GM23338 (cell line): ENCODE results near the gene TMEM59L. TPM values are rescaled to one million over a fixed set of nuclear protein-coding genes. Genes with fewer than 3 reads are reported as not detected.
A peak's percentile ranks its signal among the peaks of the same experiment; 100 is the strongest.

Experiments
- ATAC-seq: fragments of 200-7000 bp; cut with Tn5 transposase; 3 replicates; pipeline ENCODE4 v1.9.1; 2020
- DNase-seq: peaks from one replicate; pipeline ENCODE4 v3.0.0-alpha.2; 2015; ENCODE audit warnings: low spot score
- H2AFZ ChIP-seq: fragments of 200-600 bp; sonication (generic); 2 replicates; pipeline ENCODE4 v1.8.0; 2016; ENCODE audit warnings: antibody characterized with exemption, mild to moderate bottlenecking, moderate library complexity
- H3F3A ChIP-seq: fragments of 200-600 bp; sonication (generic); replicated peaks from 2 replicates; pipeline ENCODE4 v1.8.0; 2017; ENCODE audit warnings: antibody characterized with exemption, mixed run types, low read depth
- H3K27ac ChIP-seq: fragments of 200-600 bp; sonication (generic); 2 replicates; pipeline ENCODE4 v1.6.1; 2016; ENCODE audit warnings: low read depth
- H3K27me3 ChIP-seq: fragments of 200-600 bp; sonication (generic); 2 replicates; pipeline ENCODE4 v1.8.0; 2016; ENCODE audit warnings: mild to moderate bottlenecking, mixed run types, moderate library complexity; ENCODE audit not compliant: insufficient read depth
- H3K36me3 ChIP-seq: fragments of 200-600 bp; sonication (generic); 2 replicates; pipeline ENCODE4 v1.8.0; 2016; ENCODE audit warnings: mild to moderate bottlenecking; ENCODE audit not compliant: insufficient read depth
- H3K4me1 ChIP-seq: fragments of 200-600 bp; sonication (generic); 2 replicates; pipeline ENCODE4 v1.8.0; 2016; ENCODE audit warnings: mild to moderate bottlenecking, moderate library complexity; ENCODE audit not compliant: insufficient read depth
- H3K4me2 ChIP-seq: fragments of 200-600 bp; sonication (generic); 2 replicates; pipeline ENCODE4 v1.7.1; 2017; ENCODE audit warnings: mixed run types
- H3K4me3 ChIP-seq: fragments of 200-600 bp; sonication (generic); 2 replicates; pipeline ENCODE4 v1.6.1; 2016; ENCODE audit warnings: mixed run types
- H3K79me2 ChIP-seq: fragments of 200-600 bp; sonication (generic); replicated peaks from 2 replicates; pipeline ENCODE4 v1.8.0; 2017; ENCODE audit warnings: mild to moderate bottlenecking; ENCODE audit not compliant: insufficient read depth
- H3K9me2 ChIP-seq: fragments of 200-600 bp; sonication (generic); 2 replicates; pipeline ENCODE4 v1.8.0; 2017; ENCODE audit not compliant: insufficient read depth
- H4K20me1 ChIP-seq: fragments of 200-600 bp; sonication (generic); replicated peaks from 2 replicates; pipeline ENCODE4 v1.8.0; 2017; ENCODE audit warnings: mild to moderate bottlenecking; ENCODE audit not compliant: insufficient read depth
- H3K27ac Mint-ChIP-seq: 2 replicates; pipeline ENCODE4 v1.8.0; 2020; ENCODE audit warnings: inconsistent platforms, mild to moderate bottlenecking, moderate library complexity, mixed read lengths
- H3K27me3 Mint-ChIP-seq: 3 replicates; pipeline ENCODE4 v1.8.0; 2022; ENCODE audit warnings: low read depth, mild to moderate bottlenecking, moderate library complexity, mixed read lengths, inconsistent platforms; ENCODE audit not compliant: insufficient read depth, poor library complexity
- H3K36me3 Mint-ChIP-seq: 3 replicates; pipeline ENCODE4 v1.8.0; 2021; ENCODE audit warnings: low read depth, mild to moderate bottlenecking, inconsistent platforms, moderate library complexity, mixed read lengths
- H3K4me1 Mint-ChIP-seq: 3 replicates; pipeline ENCODE4 v1.8.0; 2020; ENCODE audit warnings: mild to moderate bottlenecking, inconsistent platforms, mixed read lengths
- H3K4me3 Mint-ChIP-seq: 3 replicates; pipeline ENCODE4 v1.8.0; 2021; ENCODE audit warnings: moderate library complexity, mild to moderate bottlenecking, inconsistent platforms, mixed read lengths
- H3K9me3 Mint-ChIP-seq: 3 replicates; pipeline ENCODE4 v1.8.0; 2020; ENCODE audit warnings: moderate library complexity, mild to moderate bottlenecking, inconsistent platforms, mixed read lengths
- CREB1 ChIP-seq: fragments of 250-450 bp; sonication (Bioruptor Pico); IDR thresholded peaks from 2 replicates; pipeline ENCODE4 v1.5.0; 2020; ENCODE audit warnings: low read depth, mild to moderate bottlenecking, moderate library complexity
- EZH2 ChIP-seq: fragments of 200-600 bp; sonication (generic); IDR thresholded peaks from one replicate; pipeline ENCODE4 v1.8.0; 2017; ENCODE audit warnings: antibody characterized with exemption, mild to moderate bottlenecking, low read depth; ENCODE audit not compliant: unreplicated experiment
- EZH2phosphoT487 ChIP-seq: fragments of 200-600 bp; sonication (generic); IDR thresholded peaks from one replicate; pipeline ENCODE4 v1.8.1; 2018; ENCODE audit warnings: antibody characterized with exemption; ENCODE audit not compliant: unreplicated experiment
- JUNB ChIP-seq: IDR thresholded peaks from one replicate; pipeline ENCODE4 v1.6.1; 2016; ENCODE audit warnings: antibody characterized with exemption; ENCODE audit not compliant: unreplicated experiment
- NANOG ChIP-seq: IDR thresholded peaks from 2 replicates; pipeline ENCODE4 v1.6.1; 2016; ENCODE audit warnings: antibody characterized with exemption, borderline replicate concordance
- POLR2AphosphoS5 ChIP-seq: IDR thresholded peaks from 2 replicates; pipeline ENCODE4 v1.6.1; 2016; ENCODE audit warnings: antibody characterized with exemption, low read depth
- STAT1 ChIP-seq: IDR thresholded peaks from one replicate; pipeline ENCODE4 v1.6.1; 2016; ENCODE audit warnings: antibody characterized with exemption; ENCODE audit not compliant: unreplicated experiment
- ZNF114 ChIP-seq: fragments of 250-450 bp; sonication (Bioruptor Pico); IDR thresholded peaks from 2 replicates; pipeline ENCODE4 v1.5.0; 2020; ENCODE audit warnings: mild to moderate bottlenecking, moderate library complexity
- ZNF331 ChIP-seq: fragments of 250-450 bp; sonication (Bioruptor Pico); IDR thresholded peaks from 2 replicates; pipeline ENCODE4 v1.5.0; 2020; ENCODE audit warnings: low read depth, mild to moderate bottlenecking, moderate library complexity
- polyA plus RNA-seq: library from polyadenylated mRNA; unstranded; fragments of >200 nt; fragmentation: Nextera tagmentation; extraction: Ambion mirVana; gene quantifications from 2 replicates; pipeline ENCODE4 v1.2.1, GENCODE V29; 2016
- total RNA-seq: library from RNA; depleted of rRNA; stranded (reverse); fragments of >200 nt; shearing (Covaris generic); gene quantifications from 2 replicates; pipeline ENCODE4 v1.2.3, GENCODE V29; 2014
- TF ChIP-seq, protein P1 (sequence below): IDR thresholded peaks from one replicate; pipeline ENCODE4 v1.6.1; 2018; ENCODE audit warnings: antibody characterized with exemption; ENCODE audit not compliant: unreplicated experiment
- TF ChIP-seq, protein P2 (sequence below): IDR thresholded peaks from 2 replicates; pipeline ENCODE4 v1.6.1; 2016; ENCODE audit warnings: antibody characterized with exemption
- TF ChIP-seq, protein P3 (sequence below), 2 experiments: fragments of 200-600 bp in 1 of 2; sonication (generic) in 1 of 2; conservative IDR thresholded peaks; 2 replicates each; pipeline versions ENCODE4 v1.5.1 to v1.6.1; 2016 to 2017; ENCODE audit warnings: antibody characterized with exemption in 2 of 2, low read depth in 2 of 2, mild to moderate bottlenecking in 2 of 2, moderate library complexity in 1 of 2
- TF ChIP-seq, protein P4 (sequence below): fragments of 250-450 bp; sonication (Bioruptor Pico); IDR thresholded peaks from 2 replicates; pipeline ENCODE4 v1.5.0; 2020; ENCODE audit warnings: mild to moderate bottlenecking, moderate library complexity

Gene TMEM59L
- total and polyA plus RNA-seq, 2 experiments from 2014 or later, result 9.8 to 15.7 TPM

DNA sequence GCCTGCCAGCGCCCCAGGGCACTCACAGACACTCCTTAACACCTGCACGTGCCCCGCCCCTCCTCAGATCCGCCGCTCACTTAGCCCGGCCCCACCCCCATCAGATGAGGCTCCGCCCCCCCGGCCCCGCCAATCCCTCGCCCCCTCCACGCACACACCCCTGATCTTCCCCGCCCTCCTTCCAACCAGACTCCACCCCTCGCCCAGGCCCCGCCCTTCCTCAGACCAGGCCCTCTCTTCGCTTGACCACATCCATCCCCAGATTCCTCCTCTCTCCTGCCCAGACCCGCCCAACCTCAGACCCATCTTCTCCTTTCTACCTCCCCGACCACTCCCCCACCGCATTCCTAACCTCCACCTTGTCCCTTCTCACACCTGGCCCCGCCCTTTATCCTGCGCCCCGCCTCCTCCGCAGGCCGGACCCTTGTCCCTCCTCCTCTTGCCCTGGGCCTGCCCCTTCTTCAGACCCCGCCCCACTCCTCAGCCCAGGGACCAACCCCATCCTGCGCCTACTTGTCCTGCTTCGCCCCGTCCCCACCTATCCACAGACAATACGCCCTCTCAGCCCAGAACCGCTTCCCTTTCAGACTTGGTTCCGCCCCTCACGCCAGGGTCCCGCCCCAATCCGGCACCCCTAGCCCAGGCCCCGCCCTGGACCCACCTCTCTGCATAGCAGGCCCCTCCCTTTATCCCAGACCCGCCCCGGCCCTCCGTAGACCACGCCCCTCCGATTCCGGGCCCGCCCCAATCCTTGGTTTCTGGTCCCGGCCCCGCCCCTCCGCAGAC lies 23.7 kb downstream of the TMEM59L start:
- Mint-ChIP-seq H3K9me3 (no peaks in the 10 kb centered on the region), H3K27me3 (peaks cover 7% of the 10 kb centered on the region), H3K4me1 (peaks cover 11% of the 10 kb centered on the region), H3K27ac (peak overlapping the region; percentile 74), H3K36me3 (no peaks in the 10 kb centered on the region), H3K4me3 (peak overlapping the region; percentile 88)
- peak overlapping the region; percentile 89 for H3K27ac ChIP-seq
- TF ChIP-seq STAT1 (no peak), EZH2phosphoT487 (no peak), EZH2 (no peak), JUNB (no peak), NANOG (no peak), ZNF114 (CRISPR knock-in tag) (no peak), ZNF331 (CRISPR knock-in tag) (no peak), CREB1 (CRISPR knock-in tag) (no peak), POLR2AphosphoS5 (no peak)
- TF ChIP-seq, protein P1, sequence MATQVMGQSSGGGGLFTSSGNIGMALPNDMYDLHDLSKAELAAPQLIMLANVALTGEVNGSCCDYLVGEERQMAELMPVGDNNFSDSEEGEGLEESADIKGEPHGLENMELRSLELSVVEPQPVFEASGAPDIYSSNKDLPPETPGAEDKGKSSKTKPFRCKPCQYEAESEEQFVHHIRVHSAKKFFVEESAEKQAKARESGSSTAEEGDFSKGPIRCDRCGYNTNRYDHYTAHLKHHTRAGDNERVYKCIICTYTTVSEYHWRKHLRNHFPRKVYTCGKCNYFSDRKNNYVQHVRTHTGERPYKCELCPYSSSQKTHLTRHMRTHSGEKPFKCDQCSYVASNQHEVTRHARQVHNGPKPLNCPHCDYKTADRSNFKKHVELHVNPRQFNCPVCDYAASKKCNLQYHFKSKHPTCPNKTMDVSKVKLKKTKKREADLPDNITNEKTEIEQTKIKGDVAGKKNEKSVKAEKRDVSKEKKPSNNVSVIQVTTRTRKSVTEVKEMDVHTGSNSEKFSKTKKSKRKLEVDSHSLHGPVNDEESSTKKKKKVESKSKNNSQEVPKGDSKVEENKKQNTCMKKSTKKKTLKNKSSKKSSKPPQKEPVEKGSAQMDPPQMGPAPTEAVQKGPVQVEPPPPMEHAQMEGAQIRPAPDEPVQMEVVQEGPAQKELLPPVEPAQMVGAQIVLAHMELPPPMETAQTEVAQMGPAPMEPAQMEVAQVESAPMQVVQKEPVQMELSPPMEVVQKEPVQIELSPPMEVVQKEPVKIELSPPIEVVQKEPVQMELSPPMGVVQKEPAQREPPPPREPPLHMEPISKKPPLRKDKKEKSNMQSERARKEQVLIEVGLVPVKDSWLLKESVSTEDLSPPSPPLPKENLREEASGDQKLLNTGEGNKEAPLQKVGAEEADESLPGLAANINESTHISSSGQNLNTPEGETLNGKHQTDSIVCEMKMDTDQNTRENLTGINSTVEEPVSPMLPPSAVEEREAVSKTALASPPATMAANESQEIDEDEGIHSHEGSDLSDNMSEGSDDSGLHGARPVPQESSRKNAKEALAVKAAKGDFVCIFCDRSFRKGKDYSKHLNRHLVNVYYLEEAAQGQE, result no peak
- TF ChIP-seq, protein P2, sequence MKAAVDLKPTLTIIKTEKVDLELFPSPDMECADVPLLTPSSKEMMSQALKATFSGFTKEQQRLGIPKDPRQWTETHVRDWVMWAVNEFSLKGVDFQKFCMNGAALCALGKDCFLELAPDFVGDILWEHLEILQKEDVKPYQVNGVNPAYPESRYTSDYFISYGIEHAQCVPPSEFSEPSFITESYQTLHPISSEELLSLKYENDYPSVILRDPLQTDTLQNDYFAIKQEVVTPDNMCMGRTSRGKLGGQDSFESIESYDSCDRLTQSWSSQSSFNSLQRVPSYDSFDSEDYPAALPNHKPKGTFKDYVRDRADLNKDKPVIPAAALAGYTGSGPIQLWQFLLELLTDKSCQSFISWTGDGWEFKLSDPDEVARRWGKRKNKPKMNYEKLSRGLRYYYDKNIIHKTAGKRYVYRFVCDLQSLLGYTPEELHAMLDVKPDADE, result no peak
- TF ChIP-seq, protein P3, sequence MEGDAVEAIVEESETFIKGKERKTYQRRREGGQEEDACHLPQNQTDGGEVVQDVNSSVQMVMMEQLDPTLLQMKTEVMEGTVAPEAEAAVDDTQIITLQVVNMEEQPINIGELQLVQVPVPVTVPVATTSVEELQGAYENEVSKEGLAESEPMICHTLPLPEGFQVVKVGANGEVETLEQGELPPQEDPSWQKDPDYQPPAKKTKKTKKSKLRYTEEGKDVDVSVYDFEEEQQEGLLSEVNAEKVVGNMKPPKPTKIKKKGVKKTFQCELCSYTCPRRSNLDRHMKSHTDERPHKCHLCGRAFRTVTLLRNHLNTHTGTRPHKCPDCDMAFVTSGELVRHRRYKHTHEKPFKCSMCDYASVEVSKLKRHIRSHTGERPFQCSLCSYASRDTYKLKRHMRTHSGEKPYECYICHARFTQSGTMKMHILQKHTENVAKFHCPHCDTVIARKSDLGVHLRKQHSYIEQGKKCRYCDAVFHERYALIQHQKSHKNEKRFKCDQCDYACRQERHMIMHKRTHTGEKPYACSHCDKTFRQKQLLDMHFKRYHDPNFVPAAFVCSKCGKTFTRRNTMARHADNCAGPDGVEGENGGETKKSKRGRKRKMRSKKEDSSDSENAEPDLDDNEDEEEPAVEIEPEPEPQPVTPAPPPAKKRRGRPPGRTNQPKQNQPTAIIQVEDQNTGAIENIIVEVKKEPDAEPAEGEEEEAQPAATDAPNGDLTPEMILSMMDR (conservative IDR thresholded peaks at IDR 0.05; ENCODE audit: low read depth in 2 of 2), result no peak
- TF ChIP-seq, protein P4, sequence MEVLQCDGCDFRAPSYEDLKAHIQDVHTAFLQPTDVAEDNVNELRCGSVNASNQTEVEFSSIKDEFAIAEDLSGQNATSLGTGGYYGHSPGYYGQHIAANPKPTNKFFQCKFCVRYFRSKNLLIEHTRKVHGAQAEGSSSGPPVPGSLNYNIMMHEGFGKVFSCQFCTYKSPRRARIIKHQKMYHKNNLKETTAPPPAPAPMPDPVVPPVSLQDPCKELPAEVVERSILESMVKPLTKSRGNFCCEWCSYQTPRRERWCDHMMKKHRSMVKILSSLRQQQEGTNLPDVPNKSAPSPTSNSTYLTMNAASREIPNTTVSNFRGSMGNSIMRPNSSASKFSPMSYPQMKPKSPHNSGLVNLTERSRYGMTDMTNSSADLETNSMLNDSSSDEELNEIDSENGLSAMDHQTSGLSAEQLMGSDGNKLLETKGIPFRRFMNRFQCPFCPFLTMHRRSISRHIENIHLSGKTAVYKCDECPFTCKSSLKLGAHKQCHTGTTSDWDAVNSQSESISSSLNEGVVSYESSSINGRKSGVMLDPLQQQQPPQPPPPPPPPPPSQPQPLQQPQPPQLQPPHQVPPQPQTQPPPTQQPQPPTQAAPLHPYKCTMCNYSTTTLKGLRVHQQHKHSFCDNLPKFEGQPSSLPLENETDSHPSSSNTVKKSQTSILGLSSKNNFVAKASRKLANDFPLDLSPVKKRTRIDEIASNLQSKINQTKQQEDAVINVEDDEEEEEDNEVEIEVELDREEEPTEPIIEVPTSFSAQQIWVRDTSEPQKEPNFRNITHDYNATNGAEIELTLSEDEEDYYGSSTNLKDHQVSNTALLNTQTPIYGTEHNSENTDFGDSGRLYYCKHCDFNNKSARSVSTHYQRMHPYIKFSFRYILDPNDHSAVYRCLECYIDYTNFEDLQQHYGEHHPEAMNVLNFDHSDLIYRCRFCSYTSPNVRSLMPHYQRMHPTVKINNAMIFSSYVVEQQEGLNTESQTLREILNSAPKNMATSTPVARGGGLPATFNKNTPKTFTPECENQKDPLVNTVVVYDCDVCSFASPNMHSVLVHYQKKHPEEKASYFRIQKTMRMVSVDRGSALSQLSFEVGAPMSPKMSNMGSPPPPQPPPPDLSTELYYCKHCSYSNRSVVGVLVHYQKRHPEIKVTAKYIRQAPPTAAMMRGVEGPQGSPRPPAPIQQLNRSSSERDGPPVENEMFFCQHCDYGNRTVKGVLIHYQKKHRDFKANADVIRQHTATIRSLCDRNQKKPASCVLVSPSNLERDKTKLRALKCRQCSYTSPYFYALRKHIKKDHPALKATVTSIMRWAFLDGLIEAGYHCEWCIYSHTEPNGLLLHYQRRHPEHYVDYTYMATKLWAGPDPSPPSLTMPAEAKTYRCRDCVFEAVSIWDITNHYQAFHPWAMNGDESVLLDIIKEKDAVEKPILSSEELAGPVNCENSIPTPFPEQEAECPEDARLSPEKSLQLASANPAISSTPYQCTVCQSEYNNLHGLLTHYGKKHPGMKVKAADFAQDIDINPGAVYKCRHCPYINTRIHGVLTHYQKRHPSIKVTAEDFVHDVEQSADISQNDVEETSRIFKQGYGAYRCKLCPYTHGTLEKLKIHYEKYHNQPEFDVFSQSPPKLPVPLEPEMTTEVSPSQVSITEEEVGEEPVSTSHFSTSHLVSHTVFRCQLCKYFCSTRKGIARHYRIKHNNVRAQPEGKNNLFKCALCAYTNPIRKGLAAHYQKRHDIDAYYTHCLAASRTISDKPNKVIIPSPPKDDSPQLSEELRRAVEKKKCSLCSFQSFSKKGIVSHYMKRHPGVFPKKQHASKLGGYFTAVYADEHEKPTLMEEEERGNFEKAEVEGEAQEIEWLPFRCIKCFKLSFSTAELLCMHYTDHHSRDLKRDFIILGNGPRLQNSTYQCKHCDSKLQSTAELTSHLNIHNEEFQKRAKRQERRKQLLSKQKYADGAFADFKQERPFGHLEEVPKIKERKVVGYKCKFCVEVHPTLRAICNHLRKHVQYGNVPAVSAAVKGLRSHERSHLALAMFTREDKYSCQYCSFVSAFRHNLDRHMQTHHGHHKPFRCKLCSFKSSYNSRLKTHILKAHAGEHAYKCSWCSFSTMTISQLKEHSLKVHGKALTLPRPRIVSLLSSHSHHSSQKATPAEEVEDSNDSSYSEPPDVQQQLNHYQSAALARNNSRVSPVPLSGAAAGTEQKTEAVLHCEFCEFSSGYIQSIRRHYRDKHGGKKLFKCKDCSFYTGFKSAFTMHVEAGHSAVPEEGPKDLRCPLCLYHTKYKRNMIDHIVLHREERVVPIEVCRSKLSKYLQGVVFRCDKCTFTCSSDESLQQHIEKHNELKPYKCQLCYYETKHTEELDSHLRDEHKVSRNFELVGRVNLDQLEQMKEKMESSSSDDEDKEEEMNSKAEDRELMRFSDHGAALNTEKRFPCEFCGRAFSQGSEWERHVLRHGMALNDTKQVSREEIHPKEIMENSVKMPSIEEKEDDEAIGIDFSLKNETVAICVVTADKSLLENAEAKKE (CRISPR knock-in tag), result no peak
- peak overlapping the region; percentile 96 for H2AFZ ChIP-seq
- H3K4me3 ChIP-seq, result peak overlapping the region; percentile 89
- peak overlapping the region; percentile 66 for H3K4me2 ChIP-seq
- peaks cover 17% of the 10 kb centered on the region for H3K4me1 ChIP-seq
- H3K36me3 ChIP-seq, result no peaks in the 10 kb centered on the region
- no peaks in the 10 kb centered on the region for H3F3A ChIP-seq
- peaks cover 14% of the 10 kb centered on the region for H3K27me3 ChIP-seq
- H3K9me2 ChIP-seq, result no peaks in the 10 kb centered on the region
- peaks cover 17% of the 10 kb centered on the region for H3K79me2 ChIP-seq
- peaks cover 3% of the 10 kb centered on the region; the same call in 1 of the 2 replicates for H4K20me1 ChIP-seq
- peak; percentile 87 for ATAC-seq
- peak; percentile 98 for DNase-seq
